NCI-H748 treated with DMSO at 0.1 percent for 48 hours (cell line): Measurements from ENCODE around the gene YBX1.
"Not testable (repeated sequence)": the region's sequence is repeated elsewhere in the genome, so short reads cannot be mapped to it uniquely, and the experiment has no call there.

Experiments used
- DNase-seq: peaks from one replicate; lab custom pipeline; 2025; lab: John Stamatoyannopoulos, UW

YBX1 gene

GRCh38 chr1:42681741-42682483 lies at the start of gene YBX1:
Gene YBX1 (plus strand): TSS chr1:42682418. CDS start chr1:42682566, 148 bp downstream.
- peak; percentile 100 for DNase-seq

- no peak for DNase-seq
Observed at GRCh38 chr1:42639116-42639515, 43.1 kb upstream of the YBX1 start.

GRCh38 chr1:42646056-42646455 lies 36.2 kb upstream of the YBX1 start:
- DNase-seq: no peak

GRCh38 chr1:42657201-42657600 lies 25.0 kb upstream of the YBX1 start:
- peak; percentile 88 for DNase-seq

GRCh38 chr1:42657981-42658876 lies 24.0 kb upstream of the YBX1 start, which contains the start of gene PPIH:
Gene PPIH (plus strand): TSS chr1:42658423. CDS start chr1:42658447, 24 bp downstream.
- peak; percentile 100 for DNase-seq

GRCh38 chr1:42658877-42659337 lies 23.3 kb upstream of the YBX1 start:
- peak; percentile 85 for DNase-seq

- no peak for DNase-seq
Observed at GRCh38 chr1:42660907-42661500, 21.2 kb upstream of the YBX1 start.

GRCh38 chr1:42669936-42670335 lies 12.3 kb upstream of the YBX1 start:
- no peak for DNase-seq

- no peak for DNase-seq
Observed at GRCh38 chr1:42670425-42670824, 11.8 kb upstream of the YBX1 start.

GRCh38 chr1:42674214-42674613 lies 8.0 kb upstream of the YBX1 start:
- no peak for DNase-seq

GRCh38 chr1:42674682-42675081 lies 7.5 kb upstream of the YBX1 start:
- no peak for DNase-seq

- DNase-seq: no peak
Observed at GRCh38 chr1:42675467-42675866, 6.8 kb upstream of the YBX1 start.

GRCh38 chr1:42676534-42677087 lies 5.6 kb upstream of the YBX1 start:
- DNase-seq: no peak

GRCh38 chr1:42679364-42679983 lies 2.7 kb upstream of the YBX1 start:
- DNase-seq: no peak

GRCh38 chr1:42680055-42680454 lies 2.2 kb upstream of the YBX1 start:
- no peak for DNase-seq

GRCh38 chr1:42680921-42681683 lies 1.1 kb upstream of the YBX1 start:
- peak; percentile 99 for DNase-seq

GRCh38 chr1:42682484-42682738 lies 193 bp downstream of the YBX1 start:
- DNase-seq: not testable (repeated sequence)

- peak; percentile 99 for DNase-seq
Observed at GRCh38 chr1:42682739-42683531, 717 bp downstream of the YBX1 start.

- DNase-seq: peak; percentile 77
Observed at GRCh38 chr1:42684139-42684538, 1.9 kb downstream of the YBX1 start.

- no peak for DNase-seq
Observed at GRCh38 chr1:42686418-42686817, 4.2 kb downstream of the YBX1 start.
